ENCODE data around the gene SEC62. TPM values are rescaled to one million over a fixed set of nuclear protein-coding genes. Genes with fewer than 3 reads are reported as not detected.

Gene SEC62
- total and polyA plus RNA-seq, 2 donors (not counting 1 experiment from before 2014, with no cell fraction given): 49.9 to 136 TPM

- no peak for DNase-seq (ENCODE audit: low read depth in 2 of 2)
- H3K27me3 ChIP-seq (ENCODE audit: control insufficient read depth, insufficient read depth, low read length): peaks cover 4% of the 10 kb centered on the region
- no peaks in the 10 kb centered on the region for H3K79me2 ChIP-seq (ENCODE audit: control insufficient read depth, insufficient read depth, low read length)
- no peaks in the 10 kb centered on the region for H4K20me1 ChIP-seq (ENCODE audit: control insufficient read depth, extremely low read depth, insufficient read depth, low read length)
- no peak overlapping the region for H3K4me2 ChIP-seq (ENCODE audit: extremely low read depth, insufficient read depth, low read length)
- no peaks in the 10 kb centered on the region for H3K9me3 ChIP-seq (ENCODE audit: control insufficient read depth, insufficient read depth, low read depth, low read length)
- H3K9ac ChIP-seq (ENCODE audit: insufficient read depth, low read length): no peak overlapping the region
- no peaks in the 10 kb centered on the region for H3K4me1 ChIP-seq (ENCODE audit: control insufficient read depth, extremely low read depth, insufficient read depth, low read length)
- no peak overlapping the region for H3K4me3 ChIP-seq (replicated peaks in 1 of 4; ENCODE audit: control extremely low read depth in 1 of 4, insufficient read depth in 1 of 4, low read depth in 3 of 4, low read length in 4 of 4)
- H3K36me3 ChIP-seq (ENCODE audit: control insufficient read depth, insufficient read depth, low read length): no peaks in the 10 kb centered on the region
- H3K27ac ChIP-seq (ENCODE audit: insufficient read depth, low read length): no peak overlapping the region
- no peak overlapping the region for H2AFZ ChIP-seq (ENCODE audit: low read length)
- no peak for TF ChIP-seq CTCF (conservative IDR thresholded peaks at IDR 0.05 in 1 of 2, IDR thresholded peaks at IDR 0.05 in 1 of 2; ENCODE audit: low read depth in 1 of 2, low read length in 2 of 2)
- TF ChIP-seq EZH2 (IDR thresholded peaks at IDR 0.05; ENCODE audit: low read length, missing control alignments): no peak
Measured at GRCh38 chr3:169929830-169930519, 36.6 kb upstream of the SEC62 start.

GRCh38 chr3:169930843-169931242 is 35.8 kb upstream of the SEC62 start:
- Histone ChIP-seq H3K9ac (ENCODE audit: insufficient read depth, low read length) (no peak overlapping the region), H3K4me3 (replicated peaks in 1 of 4; ENCODE audit: control extremely low read depth in 1 of 4, insufficient read depth in 1 of 4, low read depth in 3 of 4, low read length in 4 of 4) (no peak overlapping the region), H4K20me1 (ENCODE audit: control insufficient read depth, extremely low read depth, insufficient read depth, low read length) (no peaks in the 10 kb centered on the region), H3K4me1 (ENCODE audit: control insufficient read depth, extremely low read depth, insufficient read depth, low read length) (no peaks in the 10 kb centered on the region), H3K36me3 (ENCODE audit: control insufficient read depth, insufficient read depth, low read length) (no peaks in the 10 kb centered on the region), H3K9me3 (ENCODE audit: control insufficient read depth, insufficient read depth, low read depth, low read length) (no peaks in the 10 kb centered on the region), H2AFZ (ENCODE audit: low read length) (no peak overlapping the region), H3K4me2 (ENCODE audit: extremely low read depth, insufficient read depth, low read length) (no peak overlapping the region), H3K79me2 (ENCODE audit: control insufficient read depth, insufficient read depth, low read length) (no peaks in the 10 kb centered on the region), H3K27me3 (ENCODE audit: control insufficient read depth, insufficient read depth, low read length) (peaks cover 4% of the 10 kb centered on the region), H3K27ac (ENCODE audit: insufficient read depth, low read length) (no peak overlapping the region)
- TF ChIP-seq EZH2 (IDR thresholded peaks at IDR 0.05; ENCODE audit: low read length, missing control alignments) (no peak), CTCF (conservative IDR thresholded peaks at IDR 0.05 in 1 of 2, IDR thresholded peaks at IDR 0.05 in 1 of 2; ENCODE audit: low read depth in 1 of 2, low read length in 2 of 2) (no peak)
- no peak for DNase-seq (ENCODE audit: low read depth in 2 of 2)

GRCh38 chr3:169931747-169932520 is 34.7 kb upstream of the SEC62 start:
- no peak overlapping the region for H3K9ac ChIP-seq (ENCODE audit: insufficient read depth, low read length)
- no peaks in the 10 kb centered on the region for H3K36me3 ChIP-seq (ENCODE audit: control insufficient read depth, insufficient read depth, low read length)
- no peak overlapping the region for H3K4me3 ChIP-seq (replicated peaks in 1 of 4; ENCODE audit: control extremely low read depth in 1 of 4, insufficient read depth in 1 of 4, low read depth in 3 of 4, low read length in 4 of 4)
- H3K4me2 ChIP-seq (ENCODE audit: extremely low read depth, insufficient read depth, low read length): no peak overlapping the region
- DNase-seq (ENCODE audit: low read depth in 2 of 2): no peak
- no peak overlapping the region for H3K27ac ChIP-seq (ENCODE audit: insufficient read depth, low read length)
- H3K79me2 ChIP-seq (ENCODE audit: control insufficient read depth, insufficient read depth, low read length): no peaks in the 10 kb centered on the region
- H2AFZ ChIP-seq (ENCODE audit: low read length): no peak overlapping the region
- no peak for TF ChIP-seq CTCF (conservative IDR thresholded peaks at IDR 0.05 in 1 of 2, IDR thresholded peaks at IDR 0.05 in 1 of 2; ENCODE audit: low read depth in 1 of 2, low read length in 2 of 2)
- no peak for TF ChIP-seq EZH2 (IDR thresholded peaks at IDR 0.05; ENCODE audit: low read length, missing control alignments)
- H3K9me3 ChIP-seq (ENCODE audit: control insufficient read depth, insufficient read depth, low read depth, low read length): no peaks in the 10 kb centered on the region
- no peaks in the 10 kb centered on the region for H3K4me1 ChIP-seq (ENCODE audit: control insufficient read depth, extremely low read depth, insufficient read depth, low read length)
- H3K27me3 ChIP-seq (ENCODE audit: control insufficient read depth, insufficient read depth, low read length): peaks cover 2% of the 10 kb centered on the region
- no peaks in the 10 kb centered on the region for H4K20me1 ChIP-seq (ENCODE audit: control insufficient read depth, extremely low read depth, insufficient read depth, low read length)

Measured in fibroblast of lung (primary cell).